Ovary (tissue), 9 donors: ENCODE measurements around the gene ERF. TPM values are rescaled to one million over a fixed set of nuclear protein-coding genes. Genes with fewer than 3 reads are reported as not detected.

Experiments used
- DNase-seq, 5 donors: peaks; one replicate each; pipeline ENCODE4 v3.0.0-alpha.2; 2019 to 2020
- H3K27ac ChIP-seq, 2 donors: fragments of 200-600 bp; one replicate each; pipeline versions ENCODE4 v1.5.1 to v1.8.0; 2019 to 2022
- H3K27me3 ChIP-seq: fragments of 200-600 bp; one replicate; pipeline ENCODE4 v1.8.0; 2022
- H3K36me3 ChIP-seq: fragments of 200-600 bp; sonication (generic); one replicate; pipeline ENCODE4 v1.5.1; 2019
- H3K4me1 ChIP-seq: one replicate; pipeline ENCODE4 v1.8.1; 2013; ENCODE audit warnings: mild to moderate bottlenecking, moderate library complexity; ENCODE audit not compliant: insufficient read depth
- H3K4me3 ChIP-seq: fragments of 200-600 bp; sonication (generic); one replicate; pipeline ENCODE4 v1.5.1; 2017
- H3K9me3 ChIP-seq, 2 donors: fragments of 200-600 bp in 1 of 2; sonication (generic) in 1 of 2; one replicate each; pipeline versions ENCODE4 v1.5.1 to v1.8.1; 2013 to 2019; ENCODE audit warnings: mild to moderate bottlenecking in 1 of 2, moderate library complexity in 1 of 2
- EP300 ChIP-seq: sonication (generic); formaldehyde crosslinking; IDR thresholded peaks from one replicate; pipeline ENCODE4 v1.6.1; 2017; ENCODE audit warnings: antibody characterized with exemption
- POLR2A ChIP-seq: fragments of 450-650 bp; IDR thresholded peaks from one replicate; pipeline ENCODE4 v1.6.1; 2017; ENCODE audit warnings: antibody characterized with exemption, mild to moderate bottlenecking, moderate library complexity
- WGBS, 3 donors: extraction: QIAGEN DNeasy Blood & Tissue Kit in 1 of 3; methylation state at CpG; one replicate each; pipeline versions ENCODE4 v1.1.5 to v1.1.7; 2013 to 2017; 5-methylcytosine and 5-hydroxymethylcytosine counted together
- intact Hi-C, 4 donors: fragments of 100-400 bp; cut with DNase I; formaldehyde crosslinking; loops; one replicate each; pipeline versions ENCODE4 v1.11.0 to v1.15.1; 2022 to 2023
- polyA plus RNA-seq, 2 donors: library from polyadenylated mRNA; stranded (reverse); fragments of 200-250 nt in 1 of 2; fragments of 350-450 nt in 1 of 2; fragmentation: Illumina TruSeq in 1 of 2; extraction: RNeasy Lipid Tissue Mini Kit (QIAGEN cat#74804) in 1 of 2; gene quantifications; one replicate each; pipeline ENCODE4 v1.2.3, GENCODE V29; 2013 to 2014
- total RNA-seq, 7 donors: library from RNA; depleted of rRNA in 2 of 7; stranded (reverse); fragments of >200 nt in 2 of 7; fragmentation: NEBNext Ultra II Directional in 3 of 7; extraction: Animal tissue kit (Norgen Biotek cat#: 25700) in 3 of 7; gene quantifications; one replicate each; pipeline versions ENCODE4 v1.1.0 to v1.2.4, GENCODE V29; 2016 to 2023
- TF ChIP-seq, protein P1 (sequence below), 3 donors: fragments of 450-650 bp in 2 of 3; fragments of 200-600 bp in 1 of 3; IDR thresholded peaks; one replicate each; pipeline versions ENCODE4 v1.5.1 to v1.8.0; 2016 to 2022; ENCODE audit warnings: antibody characterized with exemption in 3 of 3, mild to moderate bottlenecking in 1 of 3
- donor health status: DM: no; HTN: no; CAD: no; lungs with moderate emphysema.
- donor health status: DM: no; HTN: no; CAD: no.
- donor health status: Bipolar disorder and iron deficiency.
- donor health status: DM: yes; HTN: yes; CAD: no.
- donor health status: DM: no; HTN: no; CAD: no.
- donor health status: DM: yes; HTN: yes; CAD: no.

ERF gene
- total and polyA plus RNA-seq, 9 donors = 23.1 to 110 (median 57.7) TPM

DNA sequence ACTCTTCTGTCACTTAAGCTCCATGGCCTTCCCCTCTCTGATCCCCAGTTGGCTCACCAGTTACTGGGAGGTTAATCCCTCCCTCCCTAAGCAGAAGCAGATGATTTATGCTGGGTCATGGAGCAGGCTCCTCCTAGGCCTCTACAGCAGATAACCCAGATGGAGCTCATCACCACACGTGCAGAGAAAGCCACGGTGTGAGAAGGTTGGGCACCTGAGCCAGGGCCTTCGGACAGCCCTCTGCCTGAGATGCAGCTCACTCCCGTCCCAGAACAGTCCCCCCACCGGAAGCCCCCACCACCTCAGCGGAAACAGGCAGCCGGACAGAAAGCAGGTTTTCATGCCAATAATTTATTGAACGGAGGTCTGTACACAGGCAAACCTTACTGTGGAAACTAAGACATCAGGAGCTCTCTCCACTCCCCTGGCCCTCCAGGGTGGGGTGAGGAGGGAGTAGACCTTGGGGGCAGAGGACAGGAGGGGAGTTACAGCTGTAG is 25.0 kb downstream of the ERF start:
- Histone ChIP-seq H3K4me3 (no peak overlapping the region), H3K27ac (no peak overlapping the region), H3K36me3 (no peaks in the 10 kb centered on the region), H3K9me3 (no peaks in the 10 kb centered on the region), H3K4me1 (no peaks in the 10 kb centered on the region), H3K27me3 (no peaks in the 10 kb centered on the region)
- no peak for DNase-seq
- intact Hi-C loops = no loop called here
- no peak for TF ChIP-seq EP300
- TF ChIP-seq, protein P1, sequence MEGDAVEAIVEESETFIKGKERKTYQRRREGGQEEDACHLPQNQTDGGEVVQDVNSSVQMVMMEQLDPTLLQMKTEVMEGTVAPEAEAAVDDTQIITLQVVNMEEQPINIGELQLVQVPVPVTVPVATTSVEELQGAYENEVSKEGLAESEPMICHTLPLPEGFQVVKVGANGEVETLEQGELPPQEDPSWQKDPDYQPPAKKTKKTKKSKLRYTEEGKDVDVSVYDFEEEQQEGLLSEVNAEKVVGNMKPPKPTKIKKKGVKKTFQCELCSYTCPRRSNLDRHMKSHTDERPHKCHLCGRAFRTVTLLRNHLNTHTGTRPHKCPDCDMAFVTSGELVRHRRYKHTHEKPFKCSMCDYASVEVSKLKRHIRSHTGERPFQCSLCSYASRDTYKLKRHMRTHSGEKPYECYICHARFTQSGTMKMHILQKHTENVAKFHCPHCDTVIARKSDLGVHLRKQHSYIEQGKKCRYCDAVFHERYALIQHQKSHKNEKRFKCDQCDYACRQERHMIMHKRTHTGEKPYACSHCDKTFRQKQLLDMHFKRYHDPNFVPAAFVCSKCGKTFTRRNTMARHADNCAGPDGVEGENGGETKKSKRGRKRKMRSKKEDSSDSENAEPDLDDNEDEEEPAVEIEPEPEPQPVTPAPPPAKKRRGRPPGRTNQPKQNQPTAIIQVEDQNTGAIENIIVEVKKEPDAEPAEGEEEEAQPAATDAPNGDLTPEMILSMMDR (IDR thresholded peaks at IDR 0.05) = no peak
- no peak for TF ChIP-seq POLR2A
- WGBS, 3 donors = 24 to 27% (median 27%) methylated on average over 8 of the region's 8 CpGs

DNA sequence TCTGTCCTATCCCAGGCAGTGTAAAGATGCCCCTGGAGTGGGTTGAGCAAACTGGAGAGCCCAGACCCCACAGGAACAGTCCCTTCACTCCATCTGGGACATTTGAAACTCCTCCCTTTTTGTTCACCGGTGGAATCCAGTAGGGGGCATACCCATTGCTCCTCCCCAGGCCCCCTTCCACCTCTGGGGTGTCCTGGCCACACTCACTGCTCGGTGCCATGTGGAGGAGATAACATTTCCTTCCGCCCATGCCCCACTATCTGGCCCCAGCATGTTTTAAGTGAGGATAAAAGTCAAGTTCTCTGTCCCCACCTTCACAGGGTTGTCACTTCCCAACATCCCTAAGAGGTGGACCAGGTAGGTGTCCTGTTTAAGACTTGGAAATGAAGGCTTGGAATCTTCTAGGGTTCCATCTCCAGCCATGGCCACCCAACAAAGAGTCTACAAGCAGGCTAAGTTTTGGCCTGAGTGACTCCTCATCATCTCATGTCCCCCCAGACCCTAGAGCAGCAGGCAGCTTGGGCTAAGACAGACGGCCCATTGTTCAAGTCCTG is 25.6 kb downstream of the ERF start:
- Histone ChIP-seq H3K4me1 (no peaks in the 10 kb centered on the region), H3K36me3 (no peaks in the 10 kb centered on the region), H3K27me3 (no peaks in the 10 kb centered on the region), H3K4me3 (no peak overlapping the region), H3K27ac (no peak overlapping the region), H3K9me3 (no peaks in the 10 kb centered on the region)
- 64 to 70% (median 68%) methylated on average over 4 of the region's 4 CpGs for WGBS, 3 donors
- intact Hi-C loops = no loop called here
- TF ChIP-seq EP300 (no peak), POLR2A (no peak)
- TF ChIP-seq, protein P1 (IDR thresholded peaks at IDR 0.05) = no peak
- DNase-seq = no peak

DNA sequence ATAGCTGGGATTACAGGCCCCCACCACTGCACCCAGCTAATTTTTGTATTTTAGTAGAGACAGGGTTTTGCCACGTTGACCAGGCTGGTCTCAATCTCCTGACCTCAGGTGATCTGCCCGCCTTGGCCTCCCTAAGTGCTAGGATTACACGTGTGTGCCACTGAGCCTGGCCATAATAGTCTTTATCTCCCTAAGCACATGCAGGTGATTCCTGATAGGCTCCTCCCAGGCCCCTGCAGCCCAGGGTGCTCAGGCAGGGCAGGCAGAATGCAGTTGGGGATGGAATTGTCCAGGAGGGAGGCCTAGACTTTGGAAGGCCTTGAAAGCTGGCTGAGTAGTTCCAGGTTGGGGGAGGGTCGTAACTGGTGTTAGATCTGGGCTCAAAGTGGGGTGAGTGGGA is 26.3 kb downstream of the ERF start:
- WGBS, 3 donors = 65 to 71% (median 71%) methylated on average over 4 of the region's 4 CpGs
- no peaks in the 10 kb centered on the region for H3K36me3 ChIP-seq

DNA sequence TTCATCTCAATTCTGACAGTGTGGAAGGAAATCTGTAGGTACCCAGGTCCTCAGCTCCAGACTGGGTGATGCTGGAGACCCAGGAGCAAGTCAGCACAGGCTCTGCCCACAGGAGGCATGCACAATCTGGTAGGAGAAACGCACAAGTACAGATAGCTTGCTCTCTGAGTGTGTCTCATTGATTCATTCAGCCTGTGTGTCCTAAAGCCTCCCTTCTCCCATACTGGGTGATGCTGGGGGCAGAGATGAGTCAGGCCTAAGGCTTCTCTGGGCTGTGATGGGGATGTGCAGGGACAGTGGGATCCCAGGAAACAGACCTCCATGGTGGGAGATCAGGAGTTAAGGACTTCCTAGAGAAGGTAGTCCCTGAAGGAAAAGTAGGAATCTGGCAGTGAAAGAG is 28.0 kb downstream of the ERF start:
- DNase-seq = no peak
- WGBS, 3 donors = 80 to 91% (median 85%) methylated on average over 1 of the region's 1 CpG
- Histone ChIP-seq H3K36me3 (no peaks in the 10 kb centered on the region), H3K27me3 (no peaks in the 10 kb centered on the region), H3K4me1 (no peaks in the 10 kb centered on the region), H3K9me3 (no peaks in the 10 kb centered on the region), H3K27ac (no peak overlapping the region), H3K4me3 (no peak overlapping the region)
- TF ChIP-seq, protein P1 (IDR thresholded peaks at IDR 0.05) = no peak
- TF ChIP-seq POLR2A = no peak
- no peak for TF ChIP-seq EP300
- intact Hi-C loops = no loop called here

More for the DNA sequence above, 26.3 kb downstream of the ERF start:
- no peaks in the 10 kb centered on the region for H3K4me1 ChIP-seq
- no peak overlapping the region for H3K27ac ChIP-seq
- no peak for DNase-seq
- no peak overlapping the region for H3K4me3 ChIP-seq
- H3K27me3 ChIP-seq = no peaks in the 10 kb centered on the region
- intact Hi-C loops = no loop called here
- H3K9me3 ChIP-seq = no peaks in the 10 kb centered on the region
- no peak for TF ChIP-seq POLR2A
- TF ChIP-seq EP300 = no peak
- TF ChIP-seq, protein P1 (IDR thresholded peaks at IDR 0.05) = no peak
